NB4 (cell line): ENCODE measurements around the gene XCR1.

ENCODE experiments used
- DNase-seq: peaks from one replicate; pipeline ENCODE4 v3.0.0; 2010; ENCODE audit warnings: low read depth
- H3K4me3 ChIP-seq: one replicate; pipeline ENCODE4 v1.5.1; 2011; ENCODE audit warnings: mild to moderate bottlenecking, low read depth, low read length, moderate library complexity
- MYC ChIP-seq: IDR thresholded peaks from 2 replicates; pipeline ENCODE4 v1.6.1; 2011; ENCODE audit warnings: low read depth, low read length
- POLR2A ChIP-seq: IDR thresholded peaks from 2 replicates; pipeline ENCODE4 v1.6.1; 2011; ENCODE audit warnings: mild to moderate bottlenecking; ENCODE audit not compliant: insufficient read length; ENCODE audit errors: extremely low read depth
- TF ChIP-seq, protein P1 (sequence below): IDR thresholded peaks from one replicate; pipeline ENCODE4 v1.5.1; 2012; ENCODE audit warnings: low read depth, low read length
- TF ChIP-seq, protein P2 (sequence below): IDR thresholded peaks from 2 replicates; pipeline ENCODE4 v1.6.1; 2011; ENCODE audit warnings: low read depth, low read length

Gene XCR1

DNA sequence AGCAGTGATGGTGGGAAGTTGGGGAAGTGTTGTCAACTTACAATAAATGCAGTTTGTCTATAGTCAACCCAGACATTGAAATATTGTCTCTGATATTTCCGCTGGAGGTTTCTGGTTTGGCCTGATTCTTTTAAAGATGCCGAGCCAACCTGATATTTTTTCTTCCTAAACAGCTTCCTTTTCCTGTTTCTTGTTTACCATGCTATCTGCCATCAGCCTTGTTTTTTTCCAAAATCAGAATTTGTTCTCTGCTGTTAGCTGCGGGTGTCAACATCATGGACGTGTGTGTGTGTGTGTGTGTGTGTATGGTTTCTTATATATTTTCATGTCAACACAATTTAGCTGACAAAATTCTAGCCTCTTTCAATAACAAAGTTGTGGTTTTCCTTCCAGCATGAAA, 41.2 kb upstream of the XCR1 start:
- TF ChIP-seq, protein P1, sequence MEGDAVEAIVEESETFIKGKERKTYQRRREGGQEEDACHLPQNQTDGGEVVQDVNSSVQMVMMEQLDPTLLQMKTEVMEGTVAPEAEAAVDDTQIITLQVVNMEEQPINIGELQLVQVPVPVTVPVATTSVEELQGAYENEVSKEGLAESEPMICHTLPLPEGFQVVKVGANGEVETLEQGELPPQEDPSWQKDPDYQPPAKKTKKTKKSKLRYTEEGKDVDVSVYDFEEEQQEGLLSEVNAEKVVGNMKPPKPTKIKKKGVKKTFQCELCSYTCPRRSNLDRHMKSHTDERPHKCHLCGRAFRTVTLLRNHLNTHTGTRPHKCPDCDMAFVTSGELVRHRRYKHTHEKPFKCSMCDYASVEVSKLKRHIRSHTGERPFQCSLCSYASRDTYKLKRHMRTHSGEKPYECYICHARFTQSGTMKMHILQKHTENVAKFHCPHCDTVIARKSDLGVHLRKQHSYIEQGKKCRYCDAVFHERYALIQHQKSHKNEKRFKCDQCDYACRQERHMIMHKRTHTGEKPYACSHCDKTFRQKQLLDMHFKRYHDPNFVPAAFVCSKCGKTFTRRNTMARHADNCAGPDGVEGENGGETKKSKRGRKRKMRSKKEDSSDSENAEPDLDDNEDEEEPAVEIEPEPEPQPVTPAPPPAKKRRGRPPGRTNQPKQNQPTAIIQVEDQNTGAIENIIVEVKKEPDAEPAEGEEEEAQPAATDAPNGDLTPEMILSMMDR: no peak
- TF ChIP-seq, protein P2, sequence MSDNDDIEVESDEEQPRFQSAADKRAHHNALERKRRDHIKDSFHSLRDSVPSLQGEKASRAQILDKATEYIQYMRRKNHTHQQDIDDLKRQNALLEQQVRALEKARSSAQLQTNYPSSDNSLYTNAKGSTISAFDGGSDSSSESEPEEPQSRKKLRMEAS: no peak
- TF ChIP-seq MYC (no peak), POLR2A (no peak)
- no peak overlapping the region for H3K4me3 ChIP-seq
- no peak for DNase-seq

DNA sequence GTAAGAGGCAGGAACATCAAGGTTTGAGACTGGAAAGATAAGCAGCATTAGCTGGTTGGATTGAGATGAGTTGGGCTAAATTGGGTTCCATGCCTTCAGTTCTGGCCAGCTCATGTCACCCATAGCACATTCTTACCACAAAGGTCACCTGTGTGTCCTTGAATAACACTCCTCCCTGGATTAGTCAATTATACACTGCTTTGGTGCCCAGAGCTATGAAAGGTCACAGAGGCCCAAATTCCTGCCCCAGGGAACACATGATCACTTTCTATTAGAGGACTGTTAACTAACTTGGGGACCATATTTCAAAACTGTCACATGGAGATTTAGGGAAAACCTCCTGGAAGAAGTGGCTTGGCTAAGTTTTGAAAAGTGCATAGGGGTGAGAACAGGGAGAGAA, 40.1 kb upstream of the XCR1 start:
- no peak for TF ChIP-seq POLR2A
- TF ChIP-seq, protein P1: no peak
- TF ChIP-seq MYC: no peak
- TF ChIP-seq, protein P2: no peak
- no peak overlapping the region for H3K4me3 ChIP-seq
- no peak for DNase-seq

DNA sequence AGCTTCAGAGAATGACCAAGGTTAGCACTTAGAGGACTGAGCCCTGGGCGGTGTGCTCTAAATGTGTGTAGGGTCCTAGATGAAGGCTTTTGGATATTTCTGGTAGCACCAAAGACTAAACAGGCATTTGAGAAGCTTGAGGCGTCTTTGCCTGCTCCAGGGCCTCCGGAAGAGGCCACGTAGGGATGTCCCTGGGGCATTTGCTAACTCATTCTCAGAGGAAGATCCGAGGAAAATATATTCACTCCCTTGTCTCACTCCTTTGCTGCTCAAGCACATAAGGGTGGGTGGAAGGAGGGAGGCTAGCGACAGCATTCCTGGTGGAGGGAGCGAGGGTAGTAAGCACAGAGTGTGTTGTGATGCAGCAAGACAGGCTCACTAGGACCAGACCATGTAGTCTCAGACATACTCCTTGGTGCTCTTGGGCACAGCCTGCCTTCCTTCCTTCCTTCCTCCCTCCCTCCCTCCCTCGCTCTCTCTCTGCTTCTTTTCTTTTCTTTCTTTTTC, 38.5 kb upstream of the XCR1 start:
- DNase-seq: peak; percentile 46
- H3K4me3 ChIP-seq: no peak overlapping the region
- TF ChIP-seq, protein P1: no peak
- TF ChIP-seq POLR2A: no peak
- TF ChIP-seq MYC: no peak
- TF ChIP-seq, protein P2: no peak

DNA sequence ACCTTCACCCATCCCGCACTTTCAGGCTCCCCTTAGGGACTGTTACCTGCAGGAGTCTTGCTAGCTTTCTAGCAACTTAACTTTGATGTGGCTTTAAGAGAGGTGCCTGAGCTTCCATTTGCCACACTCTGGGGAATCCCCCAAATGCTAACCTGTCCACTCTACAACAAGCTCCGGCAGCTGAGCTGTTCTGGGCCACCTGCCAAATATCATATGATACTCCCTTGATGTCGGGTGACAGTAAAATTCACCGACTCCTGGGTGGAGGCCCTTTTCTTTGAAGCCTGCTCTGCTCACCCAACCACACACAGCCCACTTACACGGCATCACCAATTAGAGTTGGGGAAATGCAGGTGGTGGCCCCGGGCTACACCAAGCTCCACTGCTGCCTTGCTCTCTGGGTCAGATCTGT, 38.0 kb upstream of the XCR1 start:
- H3K4me3 ChIP-seq: no peak overlapping the region
- DNase-seq: peak; percentile 16
- TF ChIP-seq MYC: no peak

- DNase-seq: no peak
- TF ChIP-seq POLR2A (no peak), MYC (no peak)
- TF ChIP-seq, protein P2: no peak
- TF ChIP-seq, protein P1: no peak
- no peak overlapping the region for H3K4me3 ChIP-seq
Measured at GRCh38 chr3:46062679-46063078, 35.4 kb upstream of the XCR1 start.

GRCh38 chr3:46061887-46062286, 34.6 kb upstream of the XCR1 start:
- TF ChIP-seq, protein P2: no peak
- TF ChIP-seq POLR2A (no peak), MYC (no peak)
- TF ChIP-seq, protein P1: no peak
- H3K4me3 ChIP-seq: no peak overlapping the region
- no peak for DNase-seq
